Heart left ventricle (tissue), 16 donors: ENCODE data around the gene ACR. TPM values are rescaled to one million over a fixed set of nuclear protein-coding genes. Genes with fewer than 3 reads are reported as not detected.

Experiments used
- ATAC-seq, 4 donors: fragments of 200-7000 bp; cut with Tn5 transposase; one replicate each; pipeline ENCODE4 v1.9.1; 2020 to 2022; ENCODE audit warnings: moderate library complexity in 4 of 4, mild to moderate bottlenecking in 3 of 4, moderate number of reproducible peaks in 1 of 4
- DNase-seq, 5 donors: peaks; one replicate each; pipeline ENCODE4 v3.0.0-alpha.2; 2020
- H3K27ac ChIP-seq, 12 donors: fragments of 200-600 bp; sonication (generic) in 4 of 12; one replicate each; pipeline versions ENCODE4 v1.5.0 to v1.8.0; 2016 to 2022; ENCODE audit warnings: mild to moderate bottlenecking in 2 of 12
- H3K27me3 ChIP-seq, 9 donors: fragments of 200-600 bp; sonication (generic) in 2 of 9; one replicate each; pipeline versions ENCODE4 v1.5.1 to v1.8.0; 2016 to 2022; ENCODE audit warnings: mild to moderate bottlenecking in 3 of 9
- H3K36me3 ChIP-seq, 9 donors: fragments of 200-600 bp; sonication (generic) in 2 of 9; one replicate each; pipeline versions ENCODE4 v1.5.0 to v1.8.0; 2018 to 2022; ENCODE audit warnings: mild to moderate bottlenecking in 2 of 9
- H3K4me1 ChIP-seq, 12 donors: fragments of 200-600 bp; sonication (generic) in 4 of 12; one replicate each; pipeline versions ENCODE4 v1.5.0 to v1.8.0; 2016 to 2022; ENCODE audit warnings: mild to moderate bottlenecking in 3 of 12
- H3K4me3 ChIP-seq, 12 donors: fragments of 200-600 bp; sonication (generic) in 4 of 12; one replicate each; pipeline versions ENCODE4 v1.5.0 to v1.8.0; 2017 to 2022; ENCODE audit warnings: mild to moderate bottlenecking in 9 of 12, moderate library complexity in 4 of 12
- H3K9me3 ChIP-seq, 12 donors: fragments of 200-600 bp; sonication (generic) in 4 of 12; one replicate each; pipeline versions ENCODE4 v1.5.0 to v1.8.0; 2016 to 2022; ENCODE audit warnings: mild to moderate bottlenecking in 1 of 12
- POLR2A ChIP-seq, 2 donors: fragments of 450-650 bp; IDR thresholded peaks; one replicate each; pipeline ENCODE4 v1.6.1; 2017; ENCODE audit warnings: antibody characterized with exemption in 2 of 2, mild to moderate bottlenecking in 2 of 2, moderate library complexity in 2 of 2
- WGBS, 4 donors: extraction: QIAGEN DNeasy Blood & Tissue Kit in 2 of 4; methylation state at CpG; one replicate each; pipeline versions ENCODE4 v1.1.5 to v1.1.7; 2013 to 2018; 5-methylcytosine and 5-hydroxymethylcytosine counted together
- intact Hi-C, 10 donors: fragments of 100-400 bp; cut with DNase I; formaldehyde crosslinking; loops; one replicate each; pipeline versions ENCODE4 v1.11.1 to v1.14.2; 2022
- polyA plus RNA-seq, 2 donors: library from polyadenylated mRNA; stranded (reverse); fragments of 200-250 nt; gene quantifications; one replicate each; pipeline ENCODE4 v1.2.3, GENCODE V29; 2013
- total RNA-seq, 9 donors: library from RNA; depleted of rRNA in 2 of 9; stranded (reverse); fragments of >200 nt in 2 of 9; fragmentation: NEBNext Ultra II Directional in 3 of 9; extraction: Animal tissue kit (Norgen Biotek cat#: 25700) in 3 of 9; gene quantifications; one replicate each; pipeline versions ENCODE4 v1.1.0 to v1.2.4, GENCODE V29; 2016 to 2023
- TF ChIP-seq, protein P1 (sequence below), 12 donors: fragments of 200-600 bp; sonication (generic) in 4 of 12; IDR thresholded peaks; one replicate each; pipeline versions ENCODE4 v1.5.0 to v1.8.0; 2018 to 2022; ENCODE audit warnings: antibody characterized with exemption in 12 of 12, mild to moderate bottlenecking in 5 of 12
- donor health status: ischemic (EF 13 %, LVEDD 7.1; RV severe dilation, severe dysfunction).
- donor health status: healthy with polysubstance abuse.
- donor health status: DM: no; HTN: yes; CAD: no.
- donor health status: DM: no; HTN: no; CAD: no.
- donor health status: ischemic (EF 25% LVEDD 6.9; RV normal size, moderate dysfunction).
- donor health status: ischemic (EF 25% LVEDD 5.7; RV mildly dilated, moderate dysfunction).
- donor health status: healthy.
- donor health status: DM: yes; HTN: yes; CAD: no.
- donor health status: ischemic (EF 35%, LVEDD 5.7; RV mildly dilated, moderate dysfunction).
- donor health status: nonischemic (EF 11% LVEDD 7.7; RV severe dilation, severe dysfunction).
- donor health status: DM: yes; HTN: yes; CAD: no.
- donor health status: PGD.
- donor health status: ischemic (EF 29% LVEDD 5.4; RV normal size, mild dysfunction).
- donor health status: nonischemic (EF 23%, LVEDD 6.1; RV moderate dilation, normal function).

Gene ACR
- total and polyA plus RNA-seq, 11 donors = 0.12 to 1.2 (median 0.50) TPM; not detected in 2

- Histone ChIP-seq H3K27me3 (no peaks in the 10 kb centered on the region), H3K27ac (no peak overlapping the region), H3K4me3 (no peak overlapping the region), H3K4me1 (peaks cover 0 to 50% (median 19%) of the 10 kb centered on the region in 12 donors), H3K9me3 (no peaks in the 10 kb centered on the region), H3K36me3 (peaks cover 0 to 59% (median 36%) of the 10 kb centered on the region in 9 donors)
- DNase-seq (peak in 3 of 5 donors; percentile 12 to 29 (median 26)), ATAC-seq (no peak)
- intact Hi-C loops = loop anchor here in 2 of 10 donors (5.0 kb wide), 1 partner anchor 76 kb away; the partner anchor contains the start of gene ARSA (in 2 of the 2)
- TF ChIP-seq POLR2A (IDR thresholded peaks at IDR 0.05) = no peak
- TF ChIP-seq, protein P1, sequence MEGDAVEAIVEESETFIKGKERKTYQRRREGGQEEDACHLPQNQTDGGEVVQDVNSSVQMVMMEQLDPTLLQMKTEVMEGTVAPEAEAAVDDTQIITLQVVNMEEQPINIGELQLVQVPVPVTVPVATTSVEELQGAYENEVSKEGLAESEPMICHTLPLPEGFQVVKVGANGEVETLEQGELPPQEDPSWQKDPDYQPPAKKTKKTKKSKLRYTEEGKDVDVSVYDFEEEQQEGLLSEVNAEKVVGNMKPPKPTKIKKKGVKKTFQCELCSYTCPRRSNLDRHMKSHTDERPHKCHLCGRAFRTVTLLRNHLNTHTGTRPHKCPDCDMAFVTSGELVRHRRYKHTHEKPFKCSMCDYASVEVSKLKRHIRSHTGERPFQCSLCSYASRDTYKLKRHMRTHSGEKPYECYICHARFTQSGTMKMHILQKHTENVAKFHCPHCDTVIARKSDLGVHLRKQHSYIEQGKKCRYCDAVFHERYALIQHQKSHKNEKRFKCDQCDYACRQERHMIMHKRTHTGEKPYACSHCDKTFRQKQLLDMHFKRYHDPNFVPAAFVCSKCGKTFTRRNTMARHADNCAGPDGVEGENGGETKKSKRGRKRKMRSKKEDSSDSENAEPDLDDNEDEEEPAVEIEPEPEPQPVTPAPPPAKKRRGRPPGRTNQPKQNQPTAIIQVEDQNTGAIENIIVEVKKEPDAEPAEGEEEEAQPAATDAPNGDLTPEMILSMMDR (IDR thresholded peaks at IDR 0.05) = no peak
- WGBS, 4 donors = 81 to 88% (median 84%) methylated on average over 20 of the region's 20 CpGs
Observed at GRCh38 chr22:50702821-50703725, 34.9 kb upstream of the ACR start.

DNA sequence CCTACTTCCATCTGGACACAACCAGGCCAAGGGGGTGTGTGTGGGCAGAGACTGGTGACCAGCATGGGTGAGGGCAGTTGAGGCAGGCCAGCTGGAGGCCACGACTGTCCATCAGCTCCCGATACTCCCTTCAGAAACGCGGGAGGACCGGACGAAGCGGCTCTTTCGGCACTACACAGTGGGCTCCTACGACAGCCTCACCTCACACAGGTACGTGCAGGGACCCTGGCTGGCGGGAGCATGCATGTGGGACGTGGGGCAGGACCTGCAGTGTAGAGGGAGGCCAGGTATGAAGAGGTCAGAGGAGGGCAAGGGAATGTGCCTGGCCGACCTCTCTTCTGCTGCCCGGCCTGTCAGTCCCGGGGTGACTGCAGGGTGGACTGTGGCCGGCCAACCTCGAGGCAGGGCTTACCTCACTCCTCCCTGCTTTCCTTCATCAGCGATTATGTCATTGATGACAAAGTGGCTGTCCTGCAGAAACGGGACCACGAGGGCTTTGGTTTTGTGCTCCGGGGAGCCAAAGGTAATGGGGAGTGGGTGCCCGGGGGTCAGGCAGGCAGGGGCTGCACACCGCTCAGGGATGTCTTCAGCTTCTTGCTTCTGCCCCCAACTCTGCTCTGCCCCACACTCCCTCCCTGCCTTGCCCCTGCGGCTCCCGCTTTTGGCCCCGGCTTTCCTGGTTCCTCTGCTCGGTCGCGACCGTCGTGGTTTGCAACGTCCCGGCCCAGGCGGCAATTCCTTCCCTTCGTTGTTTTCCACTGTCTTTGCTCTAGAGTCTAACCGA, 34.1 kb upstream of the ACR start:
- ATAC-seq (no peak), DNase-seq (peak in 3 of 5 donors; percentile 16 to 34 (median 19))
- H3K36me3 ChIP-seq = peaks cover 0 to 63% (median 35%) of the 10 kb centered on the region in 9 donors

DNA sequence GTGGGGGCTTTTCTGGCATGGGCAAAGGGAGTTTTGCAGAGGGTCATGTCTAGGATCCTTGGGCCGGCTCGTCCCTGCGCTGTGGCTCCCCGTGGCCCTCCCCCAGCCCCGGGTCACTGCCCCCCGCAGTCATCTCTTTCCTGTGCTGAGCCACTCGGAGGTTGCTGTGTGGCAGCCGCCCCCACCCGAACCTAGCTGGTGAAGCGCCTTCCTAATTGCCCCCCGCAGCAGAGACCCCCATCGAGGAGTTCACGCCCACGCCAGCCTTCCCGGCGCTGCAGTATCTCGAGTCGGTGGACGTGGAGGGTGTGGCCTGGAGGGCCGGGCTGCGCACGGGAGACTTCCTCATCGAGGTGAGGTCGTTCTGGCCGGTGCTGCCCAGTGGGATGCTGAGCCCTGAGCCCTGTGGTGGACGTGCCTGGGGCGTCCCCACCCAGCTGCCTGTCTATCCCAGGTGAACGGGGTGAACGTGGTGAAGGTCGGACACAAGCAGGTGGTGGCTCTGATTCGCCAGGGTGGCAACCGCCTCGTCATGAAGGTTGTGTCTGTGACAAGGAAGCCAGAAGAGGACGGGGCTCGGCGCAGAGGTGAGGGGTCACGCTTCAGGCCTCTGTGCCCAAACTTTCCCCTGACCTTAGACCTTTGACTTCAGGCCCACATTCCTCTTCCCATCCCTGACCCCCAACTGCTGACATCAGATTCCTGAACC, 33.3 kb upstream of the ACR start:
- Histone ChIP-seq H3K27ac (peak overlapping the region in 1 of 12 donors; percentile 15), H3K27me3 (no peaks in the 10 kb centered on the region), H3K36me3 (peaks cover 0 to 64% (median 35%) of the 10 kb centered on the region in 9 donors), H3K4me3 (no peak overlapping the region), H3K4me1 (peaks cover 0 to 34% (median 14%) of the 10 kb centered on the region in 12 donors), H3K9me3 (no peaks in the 10 kb centered on the region)
- peak in 1 of 4 donors; percentile 4 for ATAC-seq
- peak in 3 of 5 donors; percentile 19 to 65 (median 23) for DNase-seq
- 76 to 88% (median 83%) methylated on average over 19 to 37 of the region's 37 CpGs for WGBS, 4 donors
- intact Hi-C loops = loop anchor here in 2 of 10 donors (5.0 kb wide), 1 partner anchor 77 kb away; the partner anchor contains the start of gene ARSA (in 2 of the 2)
- TF ChIP-seq, protein P1 (IDR thresholded peaks at IDR 0.05) = no peak
- no peak for TF ChIP-seq POLR2A (IDR thresholded peaks at IDR 0.05)

More for the DNA sequence above, 34.1 kb upstream of the ACR start:
- TF ChIP-seq POLR2A (IDR thresholded peaks at IDR 0.05) = no peak
- TF ChIP-seq, protein P1 (IDR thresholded peaks at IDR 0.05) = no peak
- Histone ChIP-seq H3K4me3 (no peak overlapping the region), H3K9me3 (no peaks in the 10 kb centered on the region), H3K4me1 (peaks cover 0 to 42% (median 16%) of the 10 kb centered on the region in 12 donors), H3K27me3 (no peaks in the 10 kb centered on the region), H3K27ac (no peak overlapping the region)
- WGBS, 4 donors = 84 to 89% (median 86%) methylated on average over 31 to 36 of the region's 36 CpGs
- intact Hi-C loops = loop anchor here in 2 of 10 donors (5.0 kb wide), 1 partner anchor 77 kb away; the partner anchor contains the start of gene ARSA (in 2 of the 2)
